Right ventricle myocardium inferior (tissue), 1 donor: Measurements from ENCODE around the gene ANKRD31. TPM values are rescaled to one million over a fixed set of nuclear protein-coding genes. Genes with fewer than 3 reads are reported as not detected.
"Not testable (repeated sequence)": the region's sequence is repeated elsewhere in the genome, so short reads cannot be mapped to it uniquely, and the experiment has no call there.

Source experiments
- ATAC-seq: fragments of 200-7000 bp; cut with Tn5 transposase; one replicate; pipeline ENCODE4 v1.9.1; 2020; ENCODE audit warnings: mild to moderate bottlenecking, moderate library complexity
- DNase-seq: peaks from one replicate; pipeline ENCODE4 v3.0.0; 2021; ENCODE audit errors: missing footprints
- intact Hi-C: fragments of 100-400 bp; cut with DNase I; formaldehyde crosslinking; loops from one replicate; pipeline ENCODE4 v1.11.0; 2022
- total RNA-seq: library from RNA; stranded (reverse); fragmentation: NEBNext Ultra II Directional; extraction: Animal tissue kit (Norgen Biotek cat#: 25700); gene quantifications from one replicate; pipeline ENCODE4 v1.2.1, GENCODE V29; 2021
- donor health status: DM: no; HTN: yes; CAD: no; lungs with severe emphysema.

The ANKRD31 gene
- total RNA-seq, 1 donor from 2014 or later: 0.05 TPM

DNA sequence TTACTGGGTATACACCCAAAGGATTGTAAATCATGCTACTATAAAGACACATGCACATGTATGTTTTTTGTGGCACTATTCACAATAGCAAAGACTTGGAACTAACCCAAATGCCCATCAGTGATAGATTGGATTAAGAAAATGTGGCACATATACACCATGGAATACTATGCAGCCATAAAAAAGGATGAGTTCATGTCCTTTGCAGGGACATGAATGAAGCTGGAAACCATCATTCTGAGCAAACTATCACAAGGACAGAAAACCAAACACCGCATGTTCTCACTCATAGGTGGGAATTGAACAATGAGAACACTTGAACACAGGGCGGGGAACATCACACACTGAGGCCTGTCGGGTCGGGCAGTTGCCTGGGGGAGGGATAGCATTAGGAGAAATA, 61.8 kb downstream of the ANKRD31 start:
- intact Hi-C loops, ATAC-seq: not testable (repeated sequence)

GRCh38 chr5:75169516-75169915, 67.2 kb downstream of the ANKRD31 start:
- intact Hi-C loops: no loop called here
- DNase-seq: no peak
- ATAC-seq: no peak

More for the DNA sequence above, 61.8 kb downstream of the ANKRD31 start:
- DNase-seq: not testable (repeated sequence)

DNA sequence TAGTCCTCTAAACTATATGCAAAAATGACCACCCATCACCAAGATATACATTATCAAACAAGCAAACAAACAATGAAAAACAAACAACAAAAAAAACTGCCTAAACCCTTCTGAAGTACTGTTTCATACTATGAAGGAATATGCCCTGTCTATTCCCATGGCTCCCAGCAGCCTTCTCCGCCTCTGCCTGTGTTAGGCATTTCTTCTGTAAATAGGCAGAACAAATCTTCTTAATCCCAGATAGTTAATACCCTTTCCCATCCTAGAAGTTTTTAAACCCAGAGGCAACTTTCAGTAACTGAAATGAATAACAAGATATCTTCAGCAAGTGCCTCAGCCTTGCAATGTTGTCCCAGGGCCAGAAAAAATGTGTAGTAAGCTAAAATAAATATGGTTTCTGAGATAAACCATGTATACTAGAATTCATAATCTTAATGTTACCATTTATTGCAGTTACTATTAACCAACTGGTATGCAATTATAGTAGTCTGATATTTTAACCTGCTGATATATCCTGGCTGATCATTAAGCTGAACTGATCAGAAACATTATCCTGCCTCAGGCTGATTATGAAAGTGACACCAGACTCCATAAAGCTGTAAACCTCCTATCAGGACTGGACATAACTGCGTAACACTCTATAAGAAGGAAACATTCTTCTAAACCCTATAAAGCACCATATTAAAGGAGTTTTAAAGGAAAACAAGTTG, 68.5 kb downstream of the ANKRD31 start:
- intact Hi-C loops: no loop called here
- no peak for DNase-seq
- ATAC-seq: no peak

GRCh38 chr5:75167345-75167744, 69.3 kb downstream of the ANKRD31 start:
- ATAC-seq (no peak), DNase-seq (no peak)
- intact Hi-C loops: no loop called here

- intact Hi-C loops, ATAC-seq, DNase-seq: not testable (repeated sequence)
Observed at GRCh38 chr5:75161508-75161907, 75.2 kb downstream of the ANKRD31 start.

GRCh38 chr5:75156585-75156984, 80.1 kb downstream of the ANKRD31 start:
- ATAC-seq (no peak), DNase-seq (no peak)
- intact Hi-C loops: no loop called here

- intact Hi-C loops: no loop called here
- ATAC-seq (no peak), DNase-seq (no peak)
Observed at GRCh38 chr5:75152860-75153259, 83.8 kb downstream of the ANKRD31 start.

DNA sequence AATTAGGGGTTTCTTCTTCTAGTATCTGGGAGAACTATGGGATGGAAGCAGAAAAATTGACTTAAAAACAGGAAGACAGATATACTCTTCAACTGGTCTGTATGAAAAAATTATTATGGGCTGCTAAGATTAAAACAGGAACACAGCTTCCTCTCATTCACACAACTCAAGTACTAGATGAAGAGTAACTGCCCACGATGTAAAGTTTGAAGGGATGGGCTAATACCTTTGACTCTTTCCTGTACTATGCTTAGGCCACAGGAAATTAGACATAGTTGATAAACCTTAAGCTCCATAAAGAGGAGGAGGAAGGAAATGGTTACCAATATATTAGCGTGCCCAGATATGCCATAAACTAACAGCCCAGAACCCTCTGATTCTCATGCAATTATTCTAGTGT, 88.6 kb downstream of the ANKRD31 start:
- intact Hi-C loops: no loop called here
- DNase-seq (no peak), ATAC-seq (no peak)

DNA sequence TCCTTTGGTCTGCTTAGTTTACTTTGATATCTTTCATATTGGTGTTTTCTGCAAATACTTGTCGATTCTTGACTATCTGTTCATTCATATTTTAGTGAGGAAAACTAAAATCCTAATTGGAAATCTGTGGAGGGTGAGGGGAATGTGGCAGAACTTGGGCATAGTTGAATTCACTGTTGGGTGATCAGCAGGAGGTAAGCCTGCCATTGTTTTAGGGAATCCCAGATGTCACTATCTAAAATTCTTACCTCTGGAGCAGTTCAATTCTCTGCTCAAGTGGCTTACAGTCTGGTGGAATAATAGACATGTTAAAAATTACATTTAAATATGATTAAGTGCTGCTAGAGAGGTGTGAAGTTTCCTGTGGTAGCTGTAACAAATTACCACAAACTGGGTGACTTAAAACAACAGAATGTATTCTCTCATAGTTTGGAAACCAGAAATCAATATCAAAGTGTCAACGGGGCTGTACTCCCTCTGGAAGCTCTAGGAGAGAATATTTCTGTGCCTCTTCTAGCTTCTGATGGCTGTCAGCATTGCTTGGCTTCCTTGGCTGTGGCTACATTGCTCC, 94.0 kb downstream of the ANKRD31 start:
- intact Hi-C loops: no loop called here
- no peak for ATAC-seq
- no peak for DNase-seq

- DNase-seq: no peak
- ATAC-seq: no peak
- intact Hi-C loops: no loop called here
Observed at GRCh38 chr5:75140277-75140676, 96.4 kb downstream of the ANKRD31 start.

DNA sequence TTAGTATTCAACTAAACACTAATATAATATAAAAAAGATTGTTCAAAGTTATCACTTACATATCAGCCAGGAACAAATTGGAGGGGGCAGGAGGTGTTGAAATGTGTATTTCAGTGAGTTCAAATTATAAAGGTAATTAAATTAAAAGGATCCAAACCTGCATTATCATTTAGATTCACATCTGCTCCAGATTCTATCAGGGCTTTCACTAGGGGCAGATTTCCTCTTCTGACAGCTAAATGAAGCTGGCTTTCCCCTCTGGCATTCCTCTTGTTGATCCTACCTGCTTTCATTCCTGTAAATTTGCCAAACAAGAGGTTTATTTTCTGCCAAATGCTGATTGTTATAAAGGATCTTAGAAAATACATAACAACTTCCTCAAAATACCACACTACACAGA, 98.0 kb downstream of the ANKRD31 start:
- ATAC-seq (no peak), DNase-seq (no peak)
- intact Hi-C loops: no loop called here

DNA sequence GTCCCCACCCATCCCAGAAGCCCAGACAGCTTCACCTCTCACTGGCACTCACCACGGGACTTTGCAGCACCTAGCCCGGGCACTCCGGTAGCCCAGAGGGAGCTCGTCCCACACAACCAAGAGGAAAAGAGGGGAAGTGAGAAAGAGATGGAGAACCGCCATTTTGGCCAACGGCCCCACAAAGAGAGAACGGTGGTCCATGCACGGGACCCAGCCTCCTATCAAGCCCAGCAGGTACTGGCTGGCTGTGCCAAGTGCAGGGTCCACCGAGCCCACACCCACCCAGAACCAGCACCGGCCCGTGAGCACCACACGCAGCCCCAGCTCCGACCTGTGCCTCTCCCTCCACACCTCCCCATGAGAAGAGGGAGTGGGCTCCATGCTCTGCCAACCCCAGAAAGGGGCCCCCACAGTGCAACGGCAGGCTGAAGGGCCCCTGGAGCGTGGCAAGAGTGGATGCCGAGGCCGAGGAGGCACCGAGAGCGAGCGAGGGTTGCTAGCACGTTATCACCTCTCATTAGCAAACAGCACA, 105.8 kb downstream of the ANKRD31 start:
- no peak for DNase-seq
- no peak for ATAC-seq
- intact Hi-C loops: no loop called here

DNA sequence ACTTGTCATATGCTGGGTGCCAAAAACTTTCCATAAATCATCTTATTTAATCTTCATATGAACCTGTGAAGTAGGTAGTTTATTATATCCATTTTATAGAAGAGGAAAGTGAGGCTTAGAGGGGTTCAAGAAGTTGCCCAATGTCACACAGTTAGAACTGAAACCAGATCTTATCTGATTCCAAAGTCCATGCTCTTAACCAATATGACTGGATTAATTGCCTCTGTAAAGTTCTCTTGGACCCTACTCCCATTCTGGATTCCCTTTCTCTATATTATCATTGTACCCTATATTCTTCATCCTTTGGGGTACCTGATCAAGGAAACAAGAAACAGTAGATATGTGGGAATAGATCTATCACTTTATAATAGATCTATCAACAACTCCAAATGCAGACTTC, 119.8 kb downstream of the ANKRD31 start:
- ATAC-seq (no peak), DNase-seq (no peak)
- intact Hi-C loops: no loop called here

DNA sequence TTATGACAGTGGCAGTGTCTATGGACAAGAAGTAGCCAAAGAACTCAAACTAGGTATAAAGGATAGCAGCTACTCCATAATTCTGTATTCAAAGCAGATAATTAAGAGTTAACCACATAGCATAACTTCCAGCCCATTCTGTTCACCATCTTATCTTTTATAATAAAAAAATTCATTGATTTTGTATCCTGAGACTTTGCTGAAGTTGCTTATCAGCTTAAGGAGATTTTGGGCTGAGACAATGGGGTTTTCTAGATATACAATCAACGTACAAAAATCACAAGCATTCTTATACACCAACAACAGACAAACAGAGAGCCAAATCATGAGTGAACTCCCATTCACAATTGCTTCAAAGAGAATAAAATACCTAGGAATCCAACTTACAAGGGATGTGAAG, 122.4 kb downstream of the ANKRD31 start:
- DNase-seq, ATAC-seq, intact Hi-C loops: not testable (repeated sequence)

GRCh38 chr5:75113354-75114113, 123.1 kb downstream of the ANKRD31 start:
- ATAC-seq (no peak), DNase-seq (no peak)
- intact Hi-C loops: no loop called here

DNA sequence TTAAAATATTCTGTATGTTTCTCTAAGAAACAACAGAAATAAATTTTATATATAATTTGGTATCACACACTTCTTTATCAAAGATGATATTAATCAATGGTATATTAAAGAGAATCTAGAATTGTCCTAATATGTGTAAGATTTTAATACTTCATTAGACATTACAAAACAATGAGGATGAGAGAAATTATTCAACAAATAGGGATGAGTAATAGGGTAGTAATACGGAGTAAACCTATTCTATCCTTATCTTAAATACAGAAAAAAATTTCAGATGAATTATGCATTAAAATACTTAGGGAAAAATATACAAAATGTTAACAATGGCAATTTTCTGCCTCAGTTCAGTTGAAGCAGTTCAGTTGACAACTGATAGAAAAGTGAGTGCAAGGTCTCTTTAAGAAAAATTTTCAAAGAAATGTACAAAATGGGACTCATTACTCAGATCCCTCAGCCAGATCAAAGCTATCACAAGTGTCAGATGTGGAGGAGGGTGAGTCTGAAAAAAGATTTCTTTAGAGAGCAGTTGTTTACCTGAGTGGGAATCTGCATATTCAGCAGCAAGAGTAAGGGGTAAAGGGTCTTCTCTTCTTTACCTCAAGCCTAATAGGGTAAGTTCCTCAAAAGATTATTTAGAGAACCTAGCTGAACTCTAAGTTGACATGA, 127.6 kb downstream of the ANKRD31 start:
- DNase-seq (no peak), ATAC-seq (no peak)
- intact Hi-C loops: no loop called here

- ATAC-seq: no peak
- intact Hi-C loops: no loop called here
- DNase-seq: no peak
Observed at GRCh38 chr5:75108515-75108914, 128.2 kb downstream of the ANKRD31 start.

DNA sequence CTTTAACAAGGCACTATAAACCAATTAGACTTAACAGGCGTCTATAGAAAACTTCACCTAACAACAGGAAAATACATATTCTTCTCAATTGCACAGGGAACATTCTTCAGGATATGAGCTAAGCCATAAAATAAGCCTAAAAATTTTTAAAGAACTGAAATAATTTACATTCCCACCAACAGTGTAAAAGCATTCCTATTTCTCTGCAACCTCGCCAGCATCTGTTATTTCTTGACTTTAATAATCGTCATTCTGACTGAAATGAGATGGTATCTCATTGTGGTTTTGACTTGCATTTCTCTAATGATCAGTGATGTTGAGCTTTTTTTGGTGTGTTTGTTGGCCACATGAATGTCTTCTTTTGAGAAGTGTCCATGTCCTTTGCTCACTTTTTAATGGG, 140.7 kb downstream of the ANKRD31 start:
- ATAC-seq, DNase-seq, intact Hi-C loops: not testable (repeated sequence)

- no peak for DNase-seq
- ATAC-seq: no peak
- intact Hi-C loops: no loop called here
Observed at GRCh38 chr5:75091597-75091996, 145.1 kb downstream of the ANKRD31 start.
